HG03439 (cell line): Measurements from ENCODE around the gene TSPAN14.
"Not testable (repeated sequence)": the region's sequence is repeated elsewhere in the genome, so short reads cannot be mapped to it uniquely, and the experiment has no call there.

Experiments used
- ATAC-seq: cut with Tn5 transposase; IDR thresholded peaks from one replicate; pipeline ENCODE4 v1.9.1; 2021; ENCODE audit warnings: mild to moderate bottlenecking, moderate library complexity; ENCODE audit not compliant: unreplicated experiment

Gene TSPAN14

DNA sequence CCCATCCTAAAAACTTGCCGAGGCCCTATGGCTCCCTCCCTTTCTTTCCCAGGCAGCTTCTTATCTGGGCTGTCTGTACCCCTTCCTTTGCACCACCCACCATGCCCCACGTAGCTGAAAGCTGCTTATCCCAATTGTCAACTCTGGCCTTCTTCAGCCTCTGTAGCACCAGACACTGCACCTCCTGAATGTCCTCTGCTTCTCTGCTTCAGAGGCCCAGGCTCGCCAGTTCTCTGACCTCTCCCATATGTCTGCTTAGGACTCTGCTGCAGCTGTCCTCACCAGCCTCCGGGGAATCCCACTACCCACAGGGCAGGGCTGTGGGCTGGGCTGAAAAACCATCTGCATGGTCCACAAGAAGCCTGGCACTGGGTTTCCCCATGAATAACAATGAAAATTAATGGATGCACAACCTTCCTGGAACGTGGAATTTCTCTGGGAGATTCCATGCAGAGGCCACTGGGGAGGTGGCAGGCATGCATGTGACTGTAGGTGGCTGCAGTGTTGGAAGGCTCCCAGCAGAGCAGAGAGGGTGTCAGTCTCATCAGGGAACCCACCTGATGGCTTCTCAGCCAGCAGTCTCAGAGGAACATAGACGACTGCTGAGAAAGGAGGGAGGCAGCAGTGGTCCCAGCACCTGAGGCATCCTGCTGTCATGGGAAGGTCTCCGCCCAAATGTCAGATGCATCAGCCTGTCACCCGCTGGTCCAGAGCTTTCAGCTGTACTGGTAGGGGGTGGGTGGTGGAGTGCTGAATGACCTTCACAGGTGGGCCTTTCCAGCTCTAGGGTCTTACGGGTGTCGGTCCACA is 66.8 kb downstream of the TSPAN14 start:
- no peak for ATAC-seq

- no peak for ATAC-seq
These were observed 68.8 kb downstream of the TSPAN14 start for GRCh38 chr10:80522756-80523363.

DNA sequence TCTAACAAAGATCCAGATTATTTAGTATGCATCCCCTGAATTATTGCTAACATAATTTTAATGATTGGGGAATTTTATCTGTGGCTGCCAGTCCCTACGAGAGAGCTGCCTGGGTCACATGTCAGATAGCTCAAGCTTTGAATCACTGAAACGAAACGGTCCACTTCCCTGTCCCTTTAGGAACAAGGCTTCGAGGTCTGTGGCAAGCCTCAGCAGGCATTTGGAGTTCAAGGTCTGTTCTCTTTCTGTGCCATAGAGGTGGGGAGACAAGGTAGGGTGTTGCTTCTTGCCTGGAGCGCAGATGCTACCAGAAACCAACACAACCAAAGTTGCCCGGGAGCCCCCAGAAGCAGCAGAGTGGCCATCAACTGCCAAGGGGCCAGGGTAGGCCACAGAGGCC is 69.7 kb downstream of the TSPAN14 start:
- ATAC-seq = no peak

GRCh38 chr10:80524190-80524909 is 70.2 kb downstream of the TSPAN14 start:
- no peak for ATAC-seq

DNA sequence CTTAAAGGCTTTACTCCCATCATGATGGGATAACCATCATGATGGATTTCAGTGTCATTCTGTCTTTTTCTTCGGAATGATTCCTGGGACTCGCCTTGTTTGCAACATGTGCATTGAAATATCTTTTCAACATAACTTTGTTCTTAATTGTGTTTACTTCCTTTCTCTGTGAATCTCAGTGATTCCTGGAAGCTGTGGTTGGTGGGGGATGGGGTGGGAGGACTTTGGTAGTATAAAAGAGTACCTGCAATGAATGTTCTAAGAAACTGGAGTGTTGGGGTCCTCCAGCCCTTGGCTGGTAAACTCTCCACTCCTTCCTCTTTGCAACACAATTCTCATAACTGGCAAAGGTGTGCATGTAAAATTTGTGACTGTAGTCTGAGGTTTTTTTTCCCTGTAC is 72.1 kb downstream of the TSPAN14 start:
- no peak for ATAC-seq

DNA sequence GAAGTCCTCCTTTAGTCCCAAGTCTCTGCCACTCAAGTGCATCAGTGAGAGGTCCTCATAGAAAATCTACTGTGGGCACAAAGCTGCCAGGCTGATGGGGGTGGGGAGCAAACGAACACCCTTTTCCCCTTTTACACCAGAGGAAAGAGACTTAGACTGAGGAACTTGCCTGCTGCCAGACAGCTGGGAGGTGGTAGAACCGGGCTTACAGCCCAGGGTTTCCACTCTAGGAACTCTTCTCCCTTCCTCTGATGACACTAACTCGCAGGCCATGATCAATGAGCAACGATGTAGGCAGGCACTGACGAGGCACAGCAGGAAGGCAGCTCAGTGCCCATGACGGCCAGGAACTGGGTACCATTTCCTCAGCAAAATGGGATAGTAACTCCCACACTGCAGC is 72.6 kb downstream of the TSPAN14 start:
- ATAC-seq = no peak

GRCh38 chr10:80528185-80528700 is 74.1 kb downstream of the TSPAN14 start:
- ATAC-seq = no peak

- ATAC-seq = no peak
These were observed 74.8 kb downstream of the TSPAN14 start for GRCh38 chr10:80528901-80529300.

DNA sequence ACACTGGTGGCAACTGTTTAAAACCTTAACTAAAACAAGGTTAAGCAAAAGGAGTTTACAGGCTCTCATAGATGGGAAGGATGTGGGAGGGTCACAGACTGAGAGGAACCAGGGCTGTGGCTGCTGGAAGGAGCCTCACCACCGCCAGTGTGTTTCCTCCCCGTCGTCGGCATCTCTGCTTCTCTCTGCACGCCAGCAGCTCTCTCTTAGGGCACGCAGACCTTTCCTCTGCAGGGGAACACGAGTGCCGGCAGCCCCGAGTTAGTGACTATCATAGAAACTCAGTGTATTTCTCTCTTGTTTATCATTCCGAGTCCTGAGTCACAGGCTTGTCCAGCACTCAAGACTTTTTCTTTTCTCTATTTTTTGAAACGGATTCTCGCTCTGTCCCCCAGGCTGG is 75.5 kb downstream of the TSPAN14 start:
- no peak for ATAC-seq

- no peak for ATAC-seq
These were observed 76.1 kb downstream of the TSPAN14 start for GRCh38 chr10:80530251-80530650.

DNA sequence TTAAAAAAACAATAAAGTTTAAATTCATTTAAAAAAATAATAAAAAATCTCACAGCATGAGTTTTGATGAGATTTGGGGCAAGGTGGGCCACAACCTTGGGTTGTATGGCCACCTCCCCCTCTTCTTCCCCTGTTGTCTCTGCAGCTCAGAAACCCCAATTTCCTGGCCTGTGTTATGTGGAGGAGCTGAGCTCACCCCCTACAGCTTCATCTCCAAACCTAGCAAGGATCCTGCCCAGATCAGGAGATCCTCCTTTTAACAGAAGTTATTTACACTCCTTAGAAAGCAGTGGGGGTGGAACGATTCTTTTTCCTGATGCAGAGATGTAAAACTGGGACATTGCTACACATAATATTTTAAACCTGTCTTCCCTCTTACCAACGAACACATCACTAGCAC is 76.7 kb downstream of the TSPAN14 start:
- ATAC-seq = no peak

- ATAC-seq = no peak
These were observed 78.5 kb downstream of the TSPAN14 start for GRCh38 chr10:80532571-80532970.

DNA sequence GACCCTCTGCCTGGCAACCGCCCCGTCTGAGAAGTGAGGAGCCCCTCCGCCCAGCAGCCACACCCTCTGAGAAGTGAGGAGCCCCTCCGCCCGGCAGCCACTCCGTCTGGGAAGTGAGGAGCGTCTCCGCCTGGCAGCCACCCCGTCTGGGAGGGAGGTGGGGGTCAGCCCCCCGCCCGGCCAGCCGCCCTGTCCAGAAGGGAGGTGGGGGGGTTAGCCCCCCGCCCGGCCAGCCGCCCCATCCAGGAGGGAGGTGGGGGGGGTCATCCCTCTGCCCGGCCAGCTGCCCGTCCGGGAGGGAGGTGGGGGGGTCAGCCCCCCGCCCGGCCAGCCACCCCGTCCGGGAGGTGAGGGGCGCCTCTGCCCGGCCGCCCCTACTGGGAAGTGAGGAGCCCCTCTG is 79.9 kb downstream of the TSPAN14 start:
- not testable (repeated sequence) for ATAC-seq

DNA sequence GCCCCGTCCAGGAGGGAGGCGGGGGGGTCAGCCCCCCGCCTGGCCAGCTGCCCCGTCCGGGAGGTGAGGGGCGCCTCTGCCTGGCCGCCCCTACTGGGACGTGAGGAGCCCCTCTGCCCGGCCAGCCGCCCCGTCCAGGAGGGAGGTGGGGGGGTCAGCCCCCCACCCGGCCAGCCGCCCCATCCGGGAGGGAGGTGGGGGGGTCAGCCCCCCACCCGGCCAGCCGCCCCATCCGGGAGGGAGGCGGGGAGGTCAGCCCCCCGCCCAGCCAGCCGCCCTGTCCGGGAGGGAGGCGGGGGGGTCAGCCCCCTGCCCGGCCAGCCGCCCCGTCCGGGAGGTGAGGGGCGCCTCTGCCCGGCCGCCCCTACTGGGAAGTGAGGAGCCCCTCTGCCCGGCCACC is 80.5 kb downstream of the TSPAN14 start:
- not testable (repeated sequence) for ATAC-seq

DNA sequence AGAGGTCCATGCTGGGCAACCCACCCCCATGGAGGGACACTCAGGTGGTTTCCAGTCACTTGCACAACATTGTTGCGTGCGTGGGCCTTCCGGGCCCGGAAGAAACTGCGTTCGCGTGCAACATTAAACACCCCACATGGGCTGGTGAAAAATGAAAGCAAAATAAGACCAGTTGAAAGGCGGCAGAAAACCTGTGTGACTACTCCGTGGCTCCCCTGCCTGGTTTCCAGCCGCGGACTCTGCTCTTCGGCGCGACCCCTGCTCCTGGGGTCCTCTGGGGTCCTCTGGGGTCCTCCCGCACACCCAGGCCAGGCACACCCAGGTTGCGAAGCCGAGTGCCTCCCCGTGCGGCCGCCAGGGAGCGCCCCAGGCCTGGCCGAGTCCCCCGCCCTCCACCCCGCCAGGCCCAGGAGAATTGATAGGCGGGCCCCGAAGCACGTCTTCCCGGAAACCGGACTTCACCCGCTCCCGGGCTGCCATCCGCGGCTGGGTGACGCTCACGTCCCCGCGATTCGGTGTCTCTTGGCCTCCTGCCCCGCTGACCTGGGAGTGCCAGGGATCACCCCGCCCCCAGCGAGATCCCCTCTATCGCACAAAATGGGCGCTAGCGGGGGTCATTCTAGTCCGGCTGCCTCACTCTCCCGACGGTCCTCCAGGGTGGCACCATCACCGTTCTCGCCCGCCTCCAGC is 81.7 kb downstream of the TSPAN14 start:
- ATAC-seq = peak; percentile 82

- no peak for ATAC-seq
These were observed 82.3 kb downstream of the TSPAN14 start for GRCh38 chr10:80536361-80536835.

- ATAC-seq = no peak
These were observed 83.1 kb downstream of the TSPAN14 start for GRCh38 chr10:80537086-80537735.

GRCh38 chr10:80537736-80538480 is 83.8 kb downstream of the TSPAN14 start, which contains the start of gene SH2D4B:
Gene SH2D4B, plus strand, starts transcription at chr10:80537902. Its CDS starts 430 bp downstream, at chr10:80538332.
- ATAC-seq = no peak

- ATAC-seq = no peak
These were observed 84.5 kb downstream of the TSPAN14 start for GRCh38 chr10:80538481-80539185.
